NT2/D1 (cell line): ENCODE data around the gene ARHGAP24.
A peak's percentile ranks its signal among the peaks of the same experiment; 100 is the strongest.

Source experiments
- DNase-seq: peaks from one replicate; pipeline ENCODE4 v3.0.0-alpha.2; 2011; ENCODE audit warnings: low read depth, low spot score
- H3K27me3 ChIP-seq: 2 replicates; pipeline ENCODE4 v1.6.0; 2011; ENCODE audit warnings: mild to moderate bottlenecking; ENCODE audit not compliant: insufficient read length, insufficient read depth
- H3K36me3 ChIP-seq: 2 replicates; pipeline ENCODE4 v1.6.1; 2011; ENCODE audit warnings: mild to moderate bottlenecking, low read length, mixed read lengths; ENCODE audit not compliant: insufficient read depth, insufficient read length
- H3K4me1 ChIP-seq: 2 replicates; pipeline ENCODE4 v1.5.1; 2011; ENCODE audit not compliant: insufficient read depth, insufficient read length
- H3K4me3 ChIP-seq: 2 replicates; pipeline ENCODE4 v1.5.1; 2011; ENCODE audit warnings: low read depth; ENCODE audit not compliant: insufficient read length
- H3K9ac ChIP-seq: 2 replicates; pipeline ENCODE4 v1.6.0; 2011; ENCODE audit warnings: low read depth; ENCODE audit not compliant: insufficient read length
- H3K9me3 ChIP-seq: 2 replicates; pipeline ENCODE4 v1.5.1; 2011; ENCODE audit warnings: mild to moderate bottlenecking, low read length; ENCODE audit not compliant: insufficient read depth
- SUZ12 ChIP-seq: IDR thresholded peaks from 2 replicates; pipeline ENCODE4 v1.6.1; 2011; ENCODE audit not compliant: insufficient read length, insufficient read depth; ENCODE audit errors: extremely low read depth
- YY1 ChIP-seq: IDR thresholded peaks from 2 replicates; pipeline ENCODE4 v1.6.1; 2011; ENCODE audit not compliant: insufficient read length, insufficient read depth
- ZNF274 ChIP-seq: IDR thresholded peaks from 2 replicates; pipeline ENCODE4 v1.6.1; 2011; ENCODE audit warnings: mild to moderate bottlenecking, low read depth, low read length

Gene ARHGAP24

GRCh38 chr4:85821688-85822455 lies 346.9 kb downstream of the ARHGAP24 start:
- Histone ChIP-seq H3K4me3 (no peak overlapping the region), H3K9me3 (no peaks in the 10 kb centered on the region), H3K4me1 (peaks cover 3% of the 10 kb centered on the region), H3K9ac (no peak overlapping the region), H3K27me3 (no peaks in the 10 kb centered on the region), H3K36me3 (no peaks in the 10 kb centered on the region)
- TF ChIP-seq SUZ12: no peak
- no peak for TF ChIP-seq ZNF274
- no peak for TF ChIP-seq YY1
- no peak for DNase-seq

- no peak overlapping the region for H3K4me3 ChIP-seq
- no peaks in the 10 kb centered on the region for H3K27me3 ChIP-seq
- no peaks in the 10 kb centered on the region for H3K36me3 ChIP-seq
- H3K9ac ChIP-seq: no peak overlapping the region
- DNase-seq: no peak
- TF ChIP-seq SUZ12: no peak
- TF ChIP-seq ZNF274: no peak
- TF ChIP-seq YY1: no peak
- peaks cover 3% of the 10 kb centered on the region for H3K4me1 ChIP-seq
- H3K9me3 ChIP-seq: no peaks in the 10 kb centered on the region
Measured at GRCh38 chr4:85823295-85823694, 348.3 kb downstream of the ARHGAP24 start.

GRCh38 chr4:85824166-85824945 lies 349.4 kb downstream of the ARHGAP24 start:
- no peaks in the 10 kb centered on the region for H3K36me3 ChIP-seq
- peaks cover 3% of the 10 kb centered on the region for H3K4me1 ChIP-seq
- no peak overlapping the region for H3K9ac ChIP-seq
- no peaks in the 10 kb centered on the region for H3K9me3 ChIP-seq
- DNase-seq: no peak
- TF ChIP-seq ZNF274 (no peak), SUZ12 (no peak), YY1 (no peak)
- H3K4me3 ChIP-seq: no peak overlapping the region
- no peaks in the 10 kb centered on the region for H3K27me3 ChIP-seq

GRCh38 chr4:85826060-85826678 lies 351.2 kb downstream of the ARHGAP24 start:
- Histone ChIP-seq H3K4me1 (peaks cover 3% of the 10 kb centered on the region), H3K4me3 (no peak overlapping the region), H3K9me3 (no peaks in the 10 kb centered on the region), H3K9ac (no peak overlapping the region), H3K27me3 (no peaks in the 10 kb centered on the region), H3K36me3 (no peaks in the 10 kb centered on the region)
- DNase-seq: peak; percentile 62
- TF ChIP-seq SUZ12: no peak
- TF ChIP-seq ZNF274: no peak
- no peak for TF ChIP-seq YY1

GRCh38 chr4:85828027-85828890 lies 353.3 kb downstream of the ARHGAP24 start:
- H3K4me3 ChIP-seq: no peak overlapping the region
- no peaks in the 10 kb centered on the region for H3K36me3 ChIP-seq
- no peak for DNase-seq
- no peaks in the 10 kb centered on the region for H3K9me3 ChIP-seq
- peaks cover 3% of the 10 kb centered on the region for H3K4me1 ChIP-seq
- no peaks in the 10 kb centered on the region for H3K27me3 ChIP-seq
- TF ChIP-seq SUZ12: no peak
- no peak for TF ChIP-seq ZNF274
- no peak for TF ChIP-seq YY1
- no peak overlapping the region for H3K9ac ChIP-seq

GRCh38 chr4:85829276-85830051 lies 354.5 kb downstream of the ARHGAP24 start:
- no peaks in the 10 kb centered on the region for H3K9me3 ChIP-seq
- no peak for DNase-seq
- no peak overlapping the region for H3K9ac ChIP-seq
- H3K4me3 ChIP-seq: no peak overlapping the region
- no peaks in the 10 kb centered on the region for H3K27me3 ChIP-seq
- H3K4me1 ChIP-seq: peaks cover 3% of the 10 kb centered on the region
- no peak for TF ChIP-seq SUZ12
- no peak for TF ChIP-seq ZNF274
- TF ChIP-seq YY1: no peak
- H3K36me3 ChIP-seq: no peaks in the 10 kb centered on the region
